Measurements from ENCODE around the gene FHOD1.

The FHOD1 gene

GRCh38 chr16:67248401-67249177, 1.3 kb upstream of the FHOD1 start, which contains the start of gene SLC9A5:
SLC9A5 (plus strand) TSS chr16:67248979; CDS start chr16:67249015, 36 bp downstream.
- no peak for DNase-seq

GRCh38 chr16:67248073-67248400, 756 bp upstream of the FHOD1 start:
- no peak for DNase-seq

GRCh38 chr16:67246756-67247191, 507 bp downstream of the FHOD1 start:
- peak; percentile 46 to 88 for DNase-seq

- DNase-seq = peak; percentile 44 to 70
Measured at GRCh38 chr16:67246081-67246755, 1.1 kb downstream of the FHOD1 start.

GRCh38 chr16:67245674-67246080, 1.6 kb downstream of the FHOD1 start:
- DNase-seq = no peak

- DNase-seq = no peak
Measured at GRCh38 chr16:67245186-67245585, 2.1 kb downstream of the FHOD1 start.

- no peak for DNase-seq
Measured at GRCh38 chr16:67244387-67245185, 2.7 kb downstream of the FHOD1 start.

GRCh38 chr16:67243481-67243880, 3.8 kb downstream of the FHOD1 start:
- no peak for DNase-seq

- no peak for DNase-seq
Measured at GRCh38 chr16:67242138-67242730, 5.0 kb downstream of the FHOD1 start.

- no peak for DNase-seq
Measured at GRCh38 chr16:67241008-67241900, 6.0 kb downstream of the FHOD1 start.

GRCh38 chr16:67240506-67240905, 6.8 kb downstream of the FHOD1 start:
- DNase-seq = no peak

- DNase-seq = no peak
Measured at GRCh38 chr16:67238806-67239470, 8.3 kb downstream of the FHOD1 start.

- DNase-seq = no peak
Measured at GRCh38 chr16:67238278-67238575, 9.1 kb downstream of the FHOD1 start.

GRCh38 chr16:67237396-67238277, 9.6 kb downstream of the FHOD1 start:
- no peak for DNase-seq

GRCh38 chr16:67236563-67237395, 10.5 kb downstream of the FHOD1 start:
- peak in 1 of 2 experiments; percentile 50 for DNase-seq

GRCh38 chr16:67235816-67236562, 11.3 kb downstream of the FHOD1 start:
- DNase-seq = no peak

- no peak for DNase-seq
Measured at GRCh38 chr16:67234180-67234597, 13.1 kb downstream of the FHOD1 start.

- DNase-seq = no peak
Measured at GRCh38 chr16:67233596-67233995, 13.7 kb downstream of the FHOD1 start.

All from NCI-H526 (cell line).